HepG2 (cell line): Measurements from ENCODE around the gene NYAP2. TPM values are rescaled to one million over a fixed set of nuclear protein-coding genes. Genes with fewer than 3 reads are reported as not detected.

Source experiments
- ATAC-seq: fragments of 200-7000 bp; cut with Tn5 transposase; 3 replicates; pipeline ENCODE4 v1.9.1; 2020; ENCODE audit warnings: mild to moderate bottlenecking, moderate library complexity
- BruUV-seq: library from RNA; stranded (reverse); fragments of 400-500 nt; replicated peaks from 2 replicates; lab custom pipeline; 2021; lab: Mats Ljungman, UMichigan
- CTCF ChIA-PET: fragments of 300-600 bp; formaldehyde crosslinking; extraction: SDS; loops from one replicate; lab custom pipeline; 2021; ENCODE audit warnings: low total read pairs, inconsistent platforms, low intra/inter-chr PET ratio; lab: Yijun Ruan, JAX
- POLR2A ChIA-PET: fragments of 350-600 bp; sonication (Branson Sonifier 250); formaldehyde crosslinking; loops from one replicate; lab custom pipeline; 2020; ENCODE audit warnings: antibody characterized with exemption, inconsistent platforms; lab: Yijun Ruan, JAX
- DNase-seq: peaks from one replicate; pipeline ENCODE4 v3.0.0-alpha.2; 2015; ENCODE audit warnings: low spot score
- FAIRE-seq: peaks from 3 replicates; lab custom pipeline; 2011; peaks lifted over from hg19 to GRCh38; lab: Jason Lieb, UNC
- H2AFZ ChIP-seq: one replicate; pipeline ENCODE4 v1.6.1; 2011; ENCODE audit warnings: low read length, inconsistent platforms
- H3K27ac ChIP-seq: fragments of 300-600 bp; 3 replicates; pipeline ENCODE4 v1.8.0; 2011; ENCODE audit warnings: mixed run types, mild to moderate bottlenecking, mixed read lengths, low read length, inconsistent platforms; ENCODE audit not compliant: insufficient read depth; ENCODE audit errors: extremely low read length
- H3K27me3 ChIP-seq, 2 experiments: fragments of 200-600 bp in 1 of 2; 2 replicates in 1 of 2; 3 replicates in 1 of 2; pipeline versions ENCODE4 v1.6.0 to v1.8.0; 2011; ENCODE audit warnings: low read length in 2 of 2, mild to moderate bottlenecking in 2 of 2, moderate library complexity in 2 of 2, inconsistent platforms in 1 of 2; ENCODE audit not compliant: insufficient read depth in 2 of 2, control insufficient read depth in 1 of 2
- H3K36me3 ChIP-seq, 2 experiments: fragments of 200-600 bp in 1 of 2; replicated peaks in 1 of 2; 2 replicates in 1 of 2; 3 replicates in 1 of 2; pipeline versions ENCODE4 v1.5.1 to v1.8.0; 2011; ENCODE audit warnings: low read length in 2 of 2, inconsistent platforms in 1 of 2; ENCODE audit not compliant: insufficient read depth in 2 of 2, control insufficient read depth in 1 of 2
- H3K4me1 ChIP-seq: 2 replicates; pipeline ENCODE4 v1.5.1; 2012; ENCODE audit warnings: low read length, inconsistent platforms; ENCODE audit not compliant: insufficient read depth
- H3K4me2 ChIP-seq: 2 replicates; pipeline ENCODE4 v1.6.0; 2011; ENCODE audit warnings: low read depth, low read length, inconsistent platforms
- H3K4me3 ChIP-seq, 3 experiments: fragments of 200-600 bp in 1 of 3; sonication (generic), shearing (Covaris generic) in 1 of 3; replicated peaks in 1 of 3; 2 replicates each; pipeline ENCODE4 v1.5.1; 2011 to 2016; ENCODE audit warnings: low read length in 3 of 3, inconsistent platforms in 2 of 3, low read depth in 2 of 3, mild to moderate bottlenecking in 2 of 3, control low read depth in 1 of 3, mixed read lengths in 1 of 3; ENCODE audit not compliant: insufficient read depth in 1 of 3
- H3K79me2 ChIP-seq: one replicate; pipeline ENCODE4 v1.6.1; 2011; ENCODE audit warnings: low read length, inconsistent platforms; ENCODE audit not compliant: insufficient read depth
- H3K9ac ChIP-seq: 2 replicates; pipeline ENCODE4 v1.6.0; 2011; ENCODE audit warnings: mild to moderate bottlenecking, low read depth, low read length, inconsistent platforms; ENCODE audit not compliant: insufficient read depth
- H3K9me3 ChIP-seq: 2 replicates; pipeline ENCODE4 v1.5.1; 2012; ENCODE audit warnings: mild to moderate bottlenecking, low read length
- H4K20me1 ChIP-seq: 2 replicates; pipeline ENCODE4 v1.6.0; 2011; ENCODE audit warnings: inconsistent platforms, mild to moderate bottlenecking, low read length, moderate library complexity; ENCODE audit not compliant: insufficient read depth
- AHR ChIP-seq: IDR thresholded peaks from 2 replicates; pipeline ENCODE4 v1.6.1; 2018; ENCODE audit warnings: missing genetic modification reagents, missing compliant biosample characterization
- ATAD3A ChIP-seq: sonication (generic); formaldehyde crosslinking; IDR thresholded peaks from 2 replicates; pipeline ENCODE4 v1.4.0; 2020; ENCODE audit warnings: missing genetic modification reagents
- CC2D1A ChIP-seq: sonication (generic); formaldehyde crosslinking; IDR thresholded peaks from 2 replicates; pipeline ENCODE4 v1.8.1; 2023; ENCODE audit warnings: mild to moderate bottlenecking, missing genetic modification reagents
- ELF4 ChIP-seq: sonication (generic); formaldehyde crosslinking; IDR thresholded peaks from 2 replicates; pipeline ENCODE4 v1.5.0; 2020; ENCODE audit warnings: missing genetic modification reagents, mild to moderate bottlenecking, moderate library complexity, borderline replicate concordance
- ETS1 ChIP-seq: sonication (generic); formaldehyde crosslinking; IDR thresholded peaks from 2 replicates; pipeline ENCODE4 v1.4.0; 2020; ENCODE audit warnings: missing genetic modification reagents
- GATAD2A ChIP-seq: IDR thresholded peaks from 2 replicates; pipeline ENCODE4 v1.6.1; 2016
- KLF15 ChIP-seq: sonication (generic); formaldehyde crosslinking; IDR thresholded peaks from 2 replicates; pipeline ENCODE4 v1.8.1; 2023; ENCODE audit warnings: borderline replicate concordance, mild to moderate bottlenecking, inconsistent platforms, missing genetic modification reagents, mixed read lengths
- KLF16 ChIP-seq, 2 experiments: sonication (generic) in 1 of 2; formaldehyde crosslinking in 1 of 2; IDR thresholded peaks; 2 replicates each; pipeline versions ENCODE4 v1.6.1 to v1.8.0; 2016 to 2023; ENCODE audit warnings: missing genetic modification reagents in 2 of 2, missing compliant biosample characterization in 1 of 2
- MIXL1 ChIP-seq: IDR thresholded peaks from 2 replicates; pipeline ENCODE4 v1.6.1; 2016
- MZF1 ChIP-seq: sonication (generic); formaldehyde crosslinking; IDR thresholded peaks from 2 replicates; pipeline ENCODE4 v1.8.1; 2023; ENCODE audit warnings: mild to moderate bottlenecking, missing genetic modification reagents, borderline replicate concordance
- PHF20 ChIP-seq: sonication (generic); formaldehyde crosslinking; IDR thresholded peaks from 2 replicates; pipeline ENCODE4 v1.5.0; 2020; ENCODE audit warnings: mild to moderate bottlenecking, missing genetic modification reagents
- RELA ChIP-seq: sonication (generic); formaldehyde crosslinking; IDR thresholded peaks from 2 replicates; pipeline ENCODE4 v1.4.0; 2020; ENCODE audit warnings: missing genetic modification reagents
- SYNCRIP ChIP-seq: fragments of 200-400 bp; formaldehyde crosslinking; IDR thresholded peaks from 2 replicates; pipeline ENCODE4 v1.6.1; 2018; ENCODE audit warnings: mild to moderate bottlenecking, low read depth, low read length; ENCODE audit not compliant: insufficient read depth
- TCF7 ChIP-seq: sonication (generic); IDR thresholded peaks from 2 replicates; pipeline ENCODE4 v1.6.1; 2016; ENCODE audit warnings: antibody characterized with exemption, low read depth
- TMF1 ChIP-seq: sonication (generic); formaldehyde crosslinking; IDR thresholded peaks from 2 replicates; pipeline ENCODE4 v1.8.1; 2022; ENCODE audit warnings: low read depth, missing genetic modification reagents
- XRCC5 ChIP-seq: fragments of 200-400 bp; formaldehyde crosslinking; optimal IDR thresholded peaks from 2 replicates; pipeline ENCODE3; 2017; ENCODE audit warnings: mild to moderate bottlenecking, low read length
- ZBTB49 ChIP-seq: sonication (generic); formaldehyde crosslinking; IDR thresholded peaks from 2 replicates; pipeline ENCODE4 v1.4.0; 2020; ENCODE audit warnings: missing genetic modification reagents, borderline replicate concordance
- ZFY ChIP-seq: sonication (generic); formaldehyde crosslinking; IDR thresholded peaks from 2 replicates; pipeline ENCODE4 v1.4.0; 2020; ENCODE audit warnings: missing genetic modification reagents
- ZNF580 ChIP-seq: IDR thresholded peaks from 2 replicates; pipeline ENCODE4 v1.6.1; 2016; ENCODE audit warnings: low read depth, borderline replicate concordance
- ZNF773 ChIP-seq: sonication (generic); formaldehyde crosslinking; IDR thresholded peaks from 2 replicates; pipeline ENCODE4 v1.4.0; 2020; ENCODE audit warnings: missing genetic modification reagents, borderline replicate concordance
- WGBS: methylation state at CpG from one replicate; pipeline ENCODE4 v1.1.6; 2017; ENCODE audit warnings: low lambda C conversion rate; 5-methylcytosine and 5-hydroxymethylcytosine counted together
- in situ Hi-C: cut with HindIII; loops from 2 replicates; pipeline ENCODE4 v1.10.0; 2017; ENCODE audit warnings: low pct_unique_long_range_greater_than_20kb; ENCODE audit not compliant: extremely low pct_ligation_motif_present
- intact Hi-C: fragments of 100-400 bp; cut with micrococcal nuclease; formaldehyde crosslinking; loops from one replicate; pipeline ENCODE4 v1.10.0; 2022; ENCODE audit not compliant: unreplicated experiment
- polyA plus RNA-seq, 8 experiments: library from polyadenylated mRNA; depleted of rRNA in 3 of 8; stranded (reverse) in 7 of 8; unstranded in 1 of 8; fragments of >200 nt; fragmentation: Illumina TruSeq in 4 of 8; extraction: Trizol in 4 of 8; gene quantifications; 2 replicates each; pipeline versions ENCODE4 v1.2.1 to v1.2.3, GENCODE V29; 2011 to 2016; ENCODE audit warnings: low read depth in 4 of 8, missing spikeins in 1 of 8, mixed read lengths in 1 of 8; ENCODE audit not compliant: insufficient read depth in 1 of 8
- total RNA-seq, 5 experiments: library from RNA; depleted of rRNA; stranded (reverse); fragments of >200 nt; fragmentation: Illumina TruSeq; extraction: Trizol; gene quantifications; 2 replicates each; pipeline ENCODE4 v1.2.3, GENCODE V29; 2016; ENCODE audit warnings: low read depth in 1 of 5

Gene NYAP2
- total and polyA plus RNA-seq, 2 of the 13 experiments (the other 11 are each of a cell fraction or from before 2014, with no cell fraction given) = not detected

- Histone ChIP-seq H3K36me3 (no peaks in the 10 kb centered on the region), H3K27ac (no peak overlapping the region), H2AFZ (no peak overlapping the region), H3K4me3 (no peak overlapping the region), H3K9ac (no peak overlapping the region), H3K9me3 (no peaks in the 10 kb centered on the region), H4K20me1 (no peaks in the 10 kb centered on the region), H3K27me3 (no peaks in the 10 kb centered on the region), H3K4me2 (no peak overlapping the region), H3K79me2 (no peaks in the 10 kb centered on the region), H3K4me1 (no peaks in the 10 kb centered on the region)
- POLR2A ChIA-PET = no interaction called here
- FAIRE-seq (no peak), ATAC-seq (no peak), DNase-seq (no peak)
- BruUV-seq = no TSS peak
- in situ Hi-C loops (no loop called here), intact Hi-C loops (no loop called here)
- CTCF ChIA-PET = no interaction called here
- WGBS = 0% methylated on average over 2 of the region's 2 CpGs
- TF ChIP-seq PHF20 (CRISPR knock-in tag) (no peak), AHR (CRISPR knock-in tag) (no peak), ATAD3A (CRISPR knock-in tag) (no peak), CC2D1A (CRISPR knock-in tag) (no peak), ETS1 (CRISPR knock-in tag) (no peak), SYNCRIP (no peak), ZNF580 (CRISPR knock-in tag) (no peak), XRCC5 (no peak), ZFY (no peak), KLF15 (CRISPR knock-in tag) (no peak), RELA (CRISPR knock-in tag) (no peak), ELF4 (CRISPR knock-in tag) (no peak), TMF1 (CRISPR knock-in tag) (no peak), MIXL1 (CRISPR knock-in tag) (no peak), TCF7 (no peak), MZF1 (CRISPR knock-in tag) (no peak), GATAD2A (CRISPR knock-in tag) (no peak), ZNF773 (CRISPR knock-in tag) (no peak), ZBTB49 (CRISPR knock-in tag) (no peak), KLF16 (CRISPR knock-in tag; IDR thresholded peaks at IDR 0.05) (no peak)
Measured at GRCh38 chr2:225614915-225615314, 215.4 kb downstream of the NYAP2 start.
